ENCODE data around the gene TOMM22.

TOMM22 gene

GRCh38 chr22:38645430-38645829 lies 36.3 kb upstream of the TOMM22 start:
- 0 out of 2 replicates have a peak, but pooled peaks cover 3% of the 10 kb centered on the region for H3K36me3 ChIP-seq
- no peaks in the 10 kb centered on the region for H3K27me3 ChIP-seq
- H3K9me3 ChIP-seq = no peaks in the 10 kb centered on the region; the same call in 1 of the 2 replicates
- DNase-seq = no peak
- H3K4me3 ChIP-seq (ENCODE audit: low read depth, low read length) = no peak overlapping the region
- no peak for TF ChIP-seq CTCF (IDR thresholded peaks at IDR 0.05; ENCODE audit: low read depth, low read length)
- H3K4me1 ChIP-seq = no peaks in the 10 kb centered on the region

- no peak for DNase-seq
- no peak for TF ChIP-seq CTCF (IDR thresholded peaks at IDR 0.05; ENCODE audit: low read depth, low read length)
These were observed 31.8 kb upstream of the TOMM22 start for GRCh38 chr22:38649841-38650522.

GRCh38 chr22:38652859-38653258 lies 28.9 kb upstream of the TOMM22 start:
- Histone ChIP-seq H3K27me3 (no peaks in the 10 kb centered on the region), H3K4me3 (ENCODE audit: low read depth, low read length) (no peak overlapping the region), H3K9me3 (no peaks in the 10 kb centered on the region), H3K36me3 (no peaks in the 10 kb centered on the region), H3K4me1 (no peaks in the 10 kb centered on the region)
- no peak for DNase-seq
- TF ChIP-seq CTCF (IDR thresholded peaks at IDR 0.05; ENCODE audit: low read depth, low read length) = no peak

More at GRCh38 chr22:38649841-38650522, 31.8 kb upstream of the TOMM22 start:
- Histone ChIP-seq H3K27me3 (no peaks in the 10 kb centered on the region), H3K9me3 (no peaks in the 10 kb centered on the region), H3K4me3 (ENCODE audit: low read depth, low read length) (no peak overlapping the region), H3K4me1 (no peaks in the 10 kb centered on the region), H3K36me3 (0 out of 2 replicates have a peak, but pooled peaks cover 3% of the 10 kb centered on the region)

- Histone ChIP-seq H3K9me3 (no peaks in the 10 kb centered on the region), H3K4me3 (ENCODE audit: low read depth, low read length) (no peak overlapping the region), H3K4me1 (no peaks in the 10 kb centered on the region), H3K27me3 (no peaks in the 10 kb centered on the region), H3K36me3 (no peaks in the 10 kb centered on the region)
- TF ChIP-seq CTCF (IDR thresholded peaks at IDR 0.05; ENCODE audit: low read depth, low read length) = no peak
- DNase-seq = no peak
These were observed 28.0 kb upstream of the TOMM22 start for GRCh38 chr22:38653741-38654140.

- Histone ChIP-seq H3K27me3 (no peaks in the 10 kb centered on the region), H3K9me3 (no peaks in the 10 kb centered on the region), H3K36me3 (no peaks in the 10 kb centered on the region), H3K4me3 (ENCODE audit: low read depth, low read length) (peak overlapping the region; percentile 95), H3K4me1 (no peaks in the 10 kb centered on the region)
- TF ChIP-seq CTCF (IDR thresholded peaks at IDR 0.05; ENCODE audit: low read depth, low read length) = no peak
- peak; percentile 21 for DNase-seq
These were observed 26.1 kb upstream of the TOMM22 start for GRCh38 chr22:38655519-38656255.

Measured in BE2C (cell line).